GM12864 (cell line): ENCODE measurements around the gene F13A1.

Experiments used
- DNase-seq: peaks from one replicate; pipeline ENCODE4 v3.0.0-alpha.2; 2011; ENCODE audit warnings: low read depth
- H3K4me3 ChIP-seq: 2 replicates; pipeline ENCODE4 v1.5.1; 2011; ENCODE audit warnings: mild to moderate bottlenecking, low read depth, low read length, control low read depth
- CTCF ChIP-seq: IDR thresholded peaks from 2 replicates; pipeline ENCODE4 v1.5.1; 2011; ENCODE audit warnings: low read depth, mild to moderate bottlenecking, moderate library complexity, low read length, control low read depth, inconsistent platforms; ENCODE audit errors: missing control alignments

The F13A1 gene

GRCh38 chr6:6246544-6246943 is 73.9 kb downstream of the F13A1 start:
- no peak for DNase-seq
- TF ChIP-seq CTCF: no peak
- H3K4me3 ChIP-seq: no peak overlapping the region

GRCh38 chr6:6244624-6245023 is 75.8 kb downstream of the F13A1 start:
- DNase-seq: no peak
- no peak overlapping the region for H3K4me3 ChIP-seq
- no peak for TF ChIP-seq CTCF

GRCh38 chr6:6243846-6244245 is 76.6 kb downstream of the F13A1 start:
- DNase-seq: no peak
- no peak for TF ChIP-seq CTCF
- no peak overlapping the region for H3K4me3 ChIP-seq

- DNase-seq: no peak
- no peak overlapping the region for H3K4me3 ChIP-seq
- no peak for TF ChIP-seq CTCF
These were observed 80.6 kb downstream of the F13A1 start for GRCh38 chr6:6239598-6240581.

- TF ChIP-seq CTCF: no peak
- H3K4me3 ChIP-seq: no peak overlapping the region
- no peak for DNase-seq
These were observed 83.6 kb downstream of the F13A1 start for GRCh38 chr6:6236730-6237469.

GRCh38 chr6:6235786-6236185 is 84.7 kb downstream of the F13A1 start:
- TF ChIP-seq CTCF: no peak
- DNase-seq: no peak
- no peak overlapping the region for H3K4me3 ChIP-seq
